ENCODE data around the gene LONP1.

- no peak for TF ChIP-seq CTCF (IDR thresholded peaks at IDR 0.05; ENCODE audit: low read depth, low read length)
- TF ChIP-seq POLR2A (IDR thresholded peaks at IDR 0.05; ENCODE audit: extremely low read depth, insufficient read length) = no peak
Observed at GRCh38 chr19:5697890-5698634, 21.9 kb downstream of the LONP1 start.

All from NB4 (cell line).